ENCODE data around the gene ACIN1. TPM values are rescaled to one million over a fixed set of nuclear protein-coding genes. Genes with fewer than 3 reads are reported as not detected.

ACIN1 gene
- total RNA-seq, 1 experiment from 2014 or later, result 333 TPM

DNA sequence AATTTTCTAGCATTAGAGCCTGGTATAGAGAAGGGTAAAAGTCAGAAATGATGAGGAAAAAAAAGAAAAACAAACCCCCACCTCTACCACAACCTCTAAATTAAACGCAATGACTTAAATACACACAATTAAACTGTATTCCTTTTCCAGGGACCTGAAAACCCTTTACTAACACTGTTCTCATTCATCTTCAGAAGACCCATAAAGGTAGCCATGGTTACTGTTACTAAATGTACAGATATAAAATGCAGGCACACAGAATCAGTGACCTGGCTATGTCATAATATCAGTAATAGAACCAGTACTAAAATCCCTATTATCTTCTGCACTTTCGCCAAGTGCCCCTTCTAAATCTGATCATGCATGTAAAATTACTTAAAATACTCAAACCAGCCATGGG is 1.4 kb downstream of the ACIN1 start:
- Histone ChIP-seq H3K79me1 (ENCODE audit: insufficient read depth, low read depth, low read length, poor library complexity, severe bottlenecking) (peaks cover 5% of the 10 kb centered on the region), H2BK15ac (ENCODE audit: low read depth, low read length) (no peak overlapping the region), H2BK5ac (ENCODE audit: insufficient read length, low read length) (no peak overlapping the region), H3K18ac (ENCODE audit: insufficient read length, low read depth, low read length) (no peak overlapping the region), H2BK12ac (ENCODE audit: insufficient read length, low read depth, low read length) (no peak overlapping the region), H3K56ac (ENCODE audit: insufficient read length, low read depth, low read length) (no peak overlapping the region), H3K27me3 (ENCODE audit: insufficient read depth, low read length) (no peaks in the 10 kb centered on the region), H4K8ac (replicated peaks; ENCODE audit: insufficient read length, low read depth, low read length) (no peak overlapping the region), H2AK5ac (ENCODE audit: insufficient read length, low read length) (no peak overlapping the region), H3K4ac (ENCODE audit: low read depth, low read length) (no peak overlapping the region), H3K27ac (ENCODE audit: insufficient read length, low read depth, low read length) (no peak overlapping the region), H3K23me2 (ENCODE audit: insufficient read length, low read depth, low read length, poor library complexity, severe bottlenecking) (peaks cover 6% of the 10 kb centered on the region), H3K9ac (ENCODE audit: extremely low read depth, insufficient read length, low read length) (peak overlapping the region; percentile 99), H4K5ac (ENCODE audit: insufficient read length, low read depth, low read length) (no peak overlapping the region), H3K23ac (ENCODE audit: insufficient read length, low read depth, low read length) (no peak overlapping the region), H3K4me2 (ENCODE audit: insufficient read depth, insufficient read length, low read length) (peak overlapping the region; percentile 93), H2AFZ (ENCODE audit: low read length) (no peak overlapping the region), H3K4me1 (ENCODE audit: insufficient read depth, low read length) (peaks cover 2% of the 10 kb centered on the region; the same call in 1 of the 2 replicates), H3T11ph (ENCODE audit: low read length) (no peak overlapping the region), H3K79me2 (ENCODE audit: insufficient read depth, low read length) (peaks cover 19% of the 10 kb centered on the region), H4K20me1 (ENCODE audit: control insufficient read depth, insufficient read depth, insufficient read length) (no peaks in the 10 kb centered on the region), H2BK120ac (ENCODE audit: low read depth, low read length, poor library complexity, severe bottlenecking) (no peak overlapping the region), H2BK20ac (ENCODE audit: low read depth, low read length, poor library complexity, severe bottlenecking) (no peak overlapping the region), H3K14ac (ENCODE audit: insufficient read depth, low read length) (no peak overlapping the region), H3K9me3 (ENCODE audit: control insufficient read depth, low read depth, low read length) (no peaks in the 10 kb centered on the region), H4K91ac (ENCODE audit: insufficient read length, low read depth, low read length) (no peak overlapping the region)
- Mint-ChIP-seq H3K4me1 (peaks cover 14 to 25% of the 10 kb centered on the region in 2 experiments), H3K27ac (no peak overlapping the region), H3K27me3 (ENCODE audit: low read depth) (no peaks in the 10 kb centered on the region), H3K9me3 (no peaks in the 10 kb centered on the region), H3K4me3 (no peak overlapping the region; a peak in 1 of 5 replicates), H3K36me3 (ENCODE audit: insufficient read depth in 1 of 3, low read depth in 3 of 3) (peaks cover 36 to 62% (median 56%) of the 10 kb centered on the region in 3 experiments)
- DNase-seq, result no peak
- TF ChIP-seq, protein P1, sequence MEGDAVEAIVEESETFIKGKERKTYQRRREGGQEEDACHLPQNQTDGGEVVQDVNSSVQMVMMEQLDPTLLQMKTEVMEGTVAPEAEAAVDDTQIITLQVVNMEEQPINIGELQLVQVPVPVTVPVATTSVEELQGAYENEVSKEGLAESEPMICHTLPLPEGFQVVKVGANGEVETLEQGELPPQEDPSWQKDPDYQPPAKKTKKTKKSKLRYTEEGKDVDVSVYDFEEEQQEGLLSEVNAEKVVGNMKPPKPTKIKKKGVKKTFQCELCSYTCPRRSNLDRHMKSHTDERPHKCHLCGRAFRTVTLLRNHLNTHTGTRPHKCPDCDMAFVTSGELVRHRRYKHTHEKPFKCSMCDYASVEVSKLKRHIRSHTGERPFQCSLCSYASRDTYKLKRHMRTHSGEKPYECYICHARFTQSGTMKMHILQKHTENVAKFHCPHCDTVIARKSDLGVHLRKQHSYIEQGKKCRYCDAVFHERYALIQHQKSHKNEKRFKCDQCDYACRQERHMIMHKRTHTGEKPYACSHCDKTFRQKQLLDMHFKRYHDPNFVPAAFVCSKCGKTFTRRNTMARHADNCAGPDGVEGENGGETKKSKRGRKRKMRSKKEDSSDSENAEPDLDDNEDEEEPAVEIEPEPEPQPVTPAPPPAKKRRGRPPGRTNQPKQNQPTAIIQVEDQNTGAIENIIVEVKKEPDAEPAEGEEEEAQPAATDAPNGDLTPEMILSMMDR (conservative IDR thresholded peaks at IDR 0.05), result no peak
- WGBS (ENCODE audit: extremely low coverage, insufficient read length, low lambda C conversion rate), result no CpG with 5 or more reads among the region's 2 CpGs
